ENCODE measurements around the gene GSTO2.

DNA sequence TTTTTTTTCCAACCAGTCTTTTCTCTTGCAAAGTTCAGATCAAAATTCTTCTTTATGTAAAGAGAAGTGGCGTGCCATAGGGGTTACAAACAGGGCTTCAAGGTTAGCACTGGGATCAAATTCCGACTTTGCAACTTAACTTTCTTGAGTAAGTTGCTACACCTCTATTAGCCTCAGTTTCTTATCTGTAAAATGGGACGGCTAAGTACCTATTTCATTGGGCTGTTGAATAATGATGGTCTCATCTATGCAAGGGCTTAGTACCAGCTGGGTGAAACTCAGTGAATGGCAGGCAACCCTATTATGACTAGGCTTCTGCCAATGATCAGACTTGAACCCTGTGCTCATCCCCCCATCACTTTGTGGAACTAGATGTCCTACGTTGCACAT, 35.4 kb downstream of the GSTO2 start:
- no peak for TF ChIP-seq EZH2phosphoT487 (IDR thresholded peaks at IDR 0.05; ENCODE audit: unreplicated experiment)
- no peak for TF ChIP-seq CTCF (conservative IDR thresholded peaks at IDR 0.05; ENCODE audit: low read depth in 2 of 2)
- TF ChIP-seq POLR2AphosphoS5 (IDR thresholded peaks at IDR 0.05; ENCODE audit: low read depth), result no peak
- TF ChIP-seq JUNB (IDR thresholded peaks at IDR 0.05; ENCODE audit: unreplicated experiment), result no peak
- TF ChIP-seq, protein P1, sequence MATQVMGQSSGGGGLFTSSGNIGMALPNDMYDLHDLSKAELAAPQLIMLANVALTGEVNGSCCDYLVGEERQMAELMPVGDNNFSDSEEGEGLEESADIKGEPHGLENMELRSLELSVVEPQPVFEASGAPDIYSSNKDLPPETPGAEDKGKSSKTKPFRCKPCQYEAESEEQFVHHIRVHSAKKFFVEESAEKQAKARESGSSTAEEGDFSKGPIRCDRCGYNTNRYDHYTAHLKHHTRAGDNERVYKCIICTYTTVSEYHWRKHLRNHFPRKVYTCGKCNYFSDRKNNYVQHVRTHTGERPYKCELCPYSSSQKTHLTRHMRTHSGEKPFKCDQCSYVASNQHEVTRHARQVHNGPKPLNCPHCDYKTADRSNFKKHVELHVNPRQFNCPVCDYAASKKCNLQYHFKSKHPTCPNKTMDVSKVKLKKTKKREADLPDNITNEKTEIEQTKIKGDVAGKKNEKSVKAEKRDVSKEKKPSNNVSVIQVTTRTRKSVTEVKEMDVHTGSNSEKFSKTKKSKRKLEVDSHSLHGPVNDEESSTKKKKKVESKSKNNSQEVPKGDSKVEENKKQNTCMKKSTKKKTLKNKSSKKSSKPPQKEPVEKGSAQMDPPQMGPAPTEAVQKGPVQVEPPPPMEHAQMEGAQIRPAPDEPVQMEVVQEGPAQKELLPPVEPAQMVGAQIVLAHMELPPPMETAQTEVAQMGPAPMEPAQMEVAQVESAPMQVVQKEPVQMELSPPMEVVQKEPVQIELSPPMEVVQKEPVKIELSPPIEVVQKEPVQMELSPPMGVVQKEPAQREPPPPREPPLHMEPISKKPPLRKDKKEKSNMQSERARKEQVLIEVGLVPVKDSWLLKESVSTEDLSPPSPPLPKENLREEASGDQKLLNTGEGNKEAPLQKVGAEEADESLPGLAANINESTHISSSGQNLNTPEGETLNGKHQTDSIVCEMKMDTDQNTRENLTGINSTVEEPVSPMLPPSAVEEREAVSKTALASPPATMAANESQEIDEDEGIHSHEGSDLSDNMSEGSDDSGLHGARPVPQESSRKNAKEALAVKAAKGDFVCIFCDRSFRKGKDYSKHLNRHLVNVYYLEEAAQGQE (IDR thresholded peaks at IDR 0.05; ENCODE audit: unreplicated experiment), result no peak
- TF ChIP-seq CREB1 (CRISPR knock-in tag; IDR thresholded peaks at IDR 0.05; ENCODE audit: low read depth), result no peak
- no peak for TF ChIP-seq EZH2 (IDR thresholded peaks at IDR 0.05; ENCODE audit: low read depth, unreplicated experiment)
- no peak for TF ChIP-seq STAT1 (IDR thresholded peaks at IDR 0.05; ENCODE audit: unreplicated experiment)
- no peak for TF ChIP-seq ETS1 (IDR thresholded peaks at IDR 0.05)
